GM23338 (cell line): ENCODE data around the gene ATAD5.

ENCODE experiments used
- CREB1 ChIP-seq: fragments of 250-450 bp; sonication (Bioruptor Pico); IDR thresholded peaks from 2 replicates; pipeline ENCODE4 v1.5.0; 2020; ENCODE audit warnings: low read depth, mild to moderate bottlenecking, moderate library complexity
- CTCF ChIP-seq, 2 experiments: fragments of 200-600 bp in 1 of 2; sonication (generic) in 1 of 2; conservative IDR thresholded peaks; 2 replicates each; pipeline versions ENCODE4 v1.5.1 to v1.6.1; 2016 to 2017; ENCODE audit warnings: antibody characterized with exemption in 2 of 2, low read depth in 2 of 2, mild to moderate bottlenecking in 2 of 2, moderate library complexity in 1 of 2
- POLR2AphosphoS5 ChIP-seq: IDR thresholded peaks from 2 replicates; pipeline ENCODE4 v1.6.1; 2016; ENCODE audit warnings: antibody characterized with exemption, low read depth

- TF ChIP-seq CTCF (conservative IDR thresholded peaks at IDR 0.05; ENCODE audit: low read depth in 2 of 2) (no peak), POLR2AphosphoS5 (no peak), CREB1 (CRISPR knock-in tag) (no peak)
Measured at GRCh38 chr17:30927756-30928155, 96.0 kb downstream of the ATAD5 start.
